Stomach (tissue), 4 donors: ENCODE measurements around the gene PWWP2A.

Source experiments
- EP300 ChIP-seq: sonication (generic); formaldehyde crosslinking; IDR thresholded peaks from one replicate; pipeline ENCODE4 v1.6.1; 2017; ENCODE audit warnings: antibody characterized with exemption
- POLR2A ChIP-seq, 4 donors: fragments of 450-650 bp; IDR thresholded peaks; one replicate each; pipeline ENCODE4 v1.6.1; 2016; ENCODE audit warnings: antibody characterized with exemption in 4 of 4, control low read depth in 2 of 4, mild to moderate bottlenecking in 1 of 4, moderate library complexity in 1 of 4
- POLR2AphosphoS5 ChIP-seq, 3 donors: sonication (generic); formaldehyde crosslinking; IDR thresholded peaks; one replicate each; pipeline ENCODE4 v1.6.1; 2016; ENCODE audit warnings: antibody characterized with exemption in 3 of 3
- TF ChIP-seq, protein P1 (sequence below), 7 experiments: fragments of 450-650 bp in 4 of 7; fragments of 200-600 bp in 3 of 7; sonication (generic) in 3 of 7; IDR thresholded peaks; one replicate each; pipeline ENCODE4 v1.5.1; 2016 to 2019; ENCODE audit warnings: antibody characterized with exemption in 7 of 7, control low read depth in 2 of 7, mild to moderate bottlenecking in 1 of 7

DNA sequence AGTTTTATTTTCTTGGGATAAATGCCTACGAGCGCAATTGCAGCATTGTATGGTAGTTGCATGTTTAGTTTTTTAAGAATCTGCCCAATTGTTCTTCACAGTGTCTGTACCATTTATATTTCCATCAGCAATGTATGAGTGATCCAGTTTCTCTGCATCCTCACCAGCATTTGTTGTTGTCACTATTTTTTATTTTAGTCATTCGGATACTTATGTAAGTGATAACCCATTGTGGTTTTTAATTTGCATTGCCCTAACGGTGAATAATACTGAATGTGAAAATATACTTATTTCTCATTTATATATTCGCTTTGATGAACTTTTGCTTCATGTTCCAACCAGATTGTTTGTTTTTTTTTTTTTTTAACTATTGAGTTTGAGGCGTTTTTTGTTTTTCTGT is 33.7 kb upstream of the PWWP2A start:
- TF ChIP-seq, protein P1, sequence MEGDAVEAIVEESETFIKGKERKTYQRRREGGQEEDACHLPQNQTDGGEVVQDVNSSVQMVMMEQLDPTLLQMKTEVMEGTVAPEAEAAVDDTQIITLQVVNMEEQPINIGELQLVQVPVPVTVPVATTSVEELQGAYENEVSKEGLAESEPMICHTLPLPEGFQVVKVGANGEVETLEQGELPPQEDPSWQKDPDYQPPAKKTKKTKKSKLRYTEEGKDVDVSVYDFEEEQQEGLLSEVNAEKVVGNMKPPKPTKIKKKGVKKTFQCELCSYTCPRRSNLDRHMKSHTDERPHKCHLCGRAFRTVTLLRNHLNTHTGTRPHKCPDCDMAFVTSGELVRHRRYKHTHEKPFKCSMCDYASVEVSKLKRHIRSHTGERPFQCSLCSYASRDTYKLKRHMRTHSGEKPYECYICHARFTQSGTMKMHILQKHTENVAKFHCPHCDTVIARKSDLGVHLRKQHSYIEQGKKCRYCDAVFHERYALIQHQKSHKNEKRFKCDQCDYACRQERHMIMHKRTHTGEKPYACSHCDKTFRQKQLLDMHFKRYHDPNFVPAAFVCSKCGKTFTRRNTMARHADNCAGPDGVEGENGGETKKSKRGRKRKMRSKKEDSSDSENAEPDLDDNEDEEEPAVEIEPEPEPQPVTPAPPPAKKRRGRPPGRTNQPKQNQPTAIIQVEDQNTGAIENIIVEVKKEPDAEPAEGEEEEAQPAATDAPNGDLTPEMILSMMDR (IDR thresholded peaks at IDR 0.05) = no peak
- TF ChIP-seq EP300 = no peak
- no peak for TF ChIP-seq POLR2AphosphoS5 (IDR thresholded peaks at IDR 0.05)
- TF ChIP-seq POLR2A (IDR thresholded peaks at IDR 0.05) = no peak
